ENCODE data around the gene INSRR. TPM values are rescaled to one million over a fixed set of nuclear protein-coding genes. Genes with fewer than 3 reads are reported as not detected.
A peak's percentile ranks its signal among the peaks of the same experiment; 100 is the strongest.

INSRR gene
- total RNA-seq, 3 donors from 2014 or later, result 0.15 to 0.33 TPM; not detected in 1

- TF ChIP-seq POLR2AphosphoS5 (IDR thresholded peaks at IDR 0.05) (no peak), POLR2A (IDR thresholded peaks at IDR 0.05) (no peak)
- TF ChIP-seq, protein P1, sequence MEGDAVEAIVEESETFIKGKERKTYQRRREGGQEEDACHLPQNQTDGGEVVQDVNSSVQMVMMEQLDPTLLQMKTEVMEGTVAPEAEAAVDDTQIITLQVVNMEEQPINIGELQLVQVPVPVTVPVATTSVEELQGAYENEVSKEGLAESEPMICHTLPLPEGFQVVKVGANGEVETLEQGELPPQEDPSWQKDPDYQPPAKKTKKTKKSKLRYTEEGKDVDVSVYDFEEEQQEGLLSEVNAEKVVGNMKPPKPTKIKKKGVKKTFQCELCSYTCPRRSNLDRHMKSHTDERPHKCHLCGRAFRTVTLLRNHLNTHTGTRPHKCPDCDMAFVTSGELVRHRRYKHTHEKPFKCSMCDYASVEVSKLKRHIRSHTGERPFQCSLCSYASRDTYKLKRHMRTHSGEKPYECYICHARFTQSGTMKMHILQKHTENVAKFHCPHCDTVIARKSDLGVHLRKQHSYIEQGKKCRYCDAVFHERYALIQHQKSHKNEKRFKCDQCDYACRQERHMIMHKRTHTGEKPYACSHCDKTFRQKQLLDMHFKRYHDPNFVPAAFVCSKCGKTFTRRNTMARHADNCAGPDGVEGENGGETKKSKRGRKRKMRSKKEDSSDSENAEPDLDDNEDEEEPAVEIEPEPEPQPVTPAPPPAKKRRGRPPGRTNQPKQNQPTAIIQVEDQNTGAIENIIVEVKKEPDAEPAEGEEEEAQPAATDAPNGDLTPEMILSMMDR (IDR thresholded peaks at IDR 0.05), result no peak
- no peak overlapping the region for H3K4me3 ChIP-seq
- H3K9me3 ChIP-seq, result no peaks in the 10 kb centered on the region
- DNase-seq (ENCODE audit: low spot score in 2 of 2), result no peak
- H3K36me3 ChIP-seq, result no peaks in the 10 kb centered on the region
- H3K27me3 ChIP-seq, result no peaks in the 10 kb centered on the region
- intact Hi-C loops (cut with DNase I; ENCODE audit: low total_unique reads), result no loop called here
- peak overlapping the region; percentile 33 to 97 for H3K27ac ChIP-seq
- peaks cover 0 to 17% of the 10 kb centered on the region in 2 donors for H3K4me1 ChIP-seq
Measured at GRCh38 chr1:156900896-156901589, 42.1 kb upstream of the INSRR start.

DNA sequence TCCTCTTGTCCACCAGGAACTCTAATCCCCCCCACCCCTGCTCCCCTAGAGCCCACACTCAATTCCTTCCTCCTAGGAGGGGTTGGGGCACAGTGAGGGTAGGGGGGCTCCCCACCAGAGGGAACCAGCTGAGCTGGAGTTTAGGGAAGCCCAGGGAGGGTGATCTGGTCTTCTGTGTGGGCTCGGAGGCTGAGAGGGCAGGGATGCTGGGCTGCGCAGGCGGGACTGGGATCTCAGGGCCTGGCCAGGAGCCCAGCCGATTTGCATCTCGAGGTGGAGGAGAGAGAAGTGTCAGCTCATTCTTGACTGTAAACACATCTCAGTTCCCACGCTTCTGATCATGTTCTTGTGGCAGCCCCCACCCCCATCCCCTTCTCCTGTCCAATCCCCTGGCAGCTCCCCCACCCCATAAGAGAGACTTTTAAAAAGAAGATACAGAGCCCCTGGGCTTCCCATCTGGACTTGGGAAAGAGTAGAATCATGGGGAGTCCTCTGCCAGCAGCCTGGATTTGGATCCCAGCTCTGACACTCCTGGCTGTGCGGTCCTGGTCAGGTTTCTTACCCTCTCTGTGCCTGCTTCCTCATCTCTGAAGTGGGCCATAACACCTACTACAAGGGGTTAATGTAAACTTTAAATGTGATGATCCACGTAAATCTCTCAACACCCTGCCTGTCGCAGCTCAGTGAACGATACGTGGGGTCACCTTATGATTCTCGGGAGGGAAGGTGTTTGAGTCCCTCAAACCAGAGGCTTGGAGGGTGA is 41.2 kb upstream of the INSRR start:
- TF ChIP-seq, protein P1 (IDR thresholded peaks at IDR 0.05), result no peak
- TF ChIP-seq POLR2A (IDR thresholded peaks at IDR 0.05) (no peak), POLR2AphosphoS5 (IDR thresholded peaks at IDR 0.05) (no peak)
- H3K27ac ChIP-seq, result peak overlapping the region; percentile 13 to 97

GRCh38 chr1:156898971-156899664 is 40.2 kb upstream of the INSRR start:
- Histone ChIP-seq H3K4me1 (peaks cover 0 to 17% of the 10 kb centered on the region in 2 donors), H3K4me3 (no peak overlapping the region), H3K27me3 (no peaks in the 10 kb centered on the region), H3K27ac (peak overlapping the region; percentile 68 to 97), H3K36me3 (no peaks in the 10 kb centered on the region), H3K9me3 (no peaks in the 10 kb centered on the region)
- intact Hi-C loops (cut with DNase I; ENCODE audit: low total_unique reads), result no loop called here
- no peak for TF ChIP-seq POLR2A (IDR thresholded peaks at IDR 0.05)
- TF ChIP-seq, protein P1 (IDR thresholded peaks at IDR 0.05), result no peak
- no peak for TF ChIP-seq POLR2AphosphoS5 (IDR thresholded peaks at IDR 0.05)
- no peak for DNase-seq (ENCODE audit: low spot score in 2 of 2)

More for the DNA sequence above, 41.2 kb upstream of the INSRR start:
- Histone ChIP-seq H3K4me3 (peak overlapping the region in 1 of 3 donors; percentile 30), H3K4me1 (peaks cover 0 to 17% of the 10 kb centered on the region in 2 donors), H3K27me3 (no peaks in the 10 kb centered on the region), H3K36me3 (no peaks in the 10 kb centered on the region), H3K9me3 (no peaks in the 10 kb centered on the region)
- intact Hi-C loops (cut with DNase I; ENCODE audit: low total_unique reads), result no loop called here
- no peak for DNase-seq (ENCODE audit: low spot score in 2 of 2)

GRCh38 chr1:156898161-156898566 is 39.2 kb upstream of the INSRR start:
- H3K4me1 ChIP-seq, result peaks cover 0 to 14% of the 10 kb centered on the region in 2 donors
- no peak for TF ChIP-seq POLR2A (IDR thresholded peaks at IDR 0.05)
- no peak for DNase-seq (ENCODE audit: low spot score in 2 of 2)
- intact Hi-C loops (cut with DNase I; ENCODE audit: low total_unique reads), result no loop called here
- peak overlapping the region in 1 of 3 donors; percentile 40 for H3K4me3 ChIP-seq
- no peaks in the 10 kb centered on the region for H3K36me3 ChIP-seq
- H3K9me3 ChIP-seq, result no peaks in the 10 kb centered on the region
- peaks cover 0 to 9% of the 10 kb centered on the region in 2 donors for H3K27me3 ChIP-seq
- peak overlapping the region; percentile 68 to 97 for H3K27ac ChIP-seq

GRCh38 chr1:156897078-156897825 is 38.3 kb upstream of the INSRR start:
- no peaks in the 10 kb centered on the region for H3K9me3 ChIP-seq
- peaks cover 0 to 9% of the 10 kb centered on the region in 2 donors for H3K4me1 ChIP-seq
- no peak for DNase-seq (ENCODE audit: low spot score in 2 of 2)
- no peaks in the 10 kb centered on the region for H3K36me3 ChIP-seq
- TF ChIP-seq POLR2A (IDR thresholded peaks at IDR 0.05) (no peak), POLR2AphosphoS5 (IDR thresholded peaks at IDR 0.05) (no peak)
- intact Hi-C loops (cut with DNase I; ENCODE audit: low total_unique reads), result no loop called here
- peak overlapping the region; percentile 68 to 97 for H3K27ac ChIP-seq
- H3K4me3 ChIP-seq, result peak overlapping the region in 2 of 3 donors; percentile 16 to 40
- peaks cover 0 to 12% of the 10 kb centered on the region in 2 donors for H3K27me3 ChIP-seq
